A673 (cell line): Measurements from ENCODE around the gene IL36B. TPM values are rescaled to one million over a fixed set of nuclear protein-coding genes. Genes with fewer than 3 reads are reported as not detected.

ENCODE experiments used
- BruUV-seq: library from RNA; stranded (reverse); fragments of 400-500 nt; replicated peaks from 2 replicates; lab custom pipeline; 2021; lab: Mats Ljungman, UMichigan
- CTCF ChIA-PET: fragments of 300-600 bp; sonication (Branson Sonifier 250); formaldehyde crosslinking; loops from one replicate; lab custom pipeline; 2022; ENCODE audit warnings: antibody characterized with exemption; lab: Charles Lee
- POLR2A ChIA-PET: fragments of 300-600 bp; sonication (Branson Sonifier 250); formaldehyde crosslinking; loops from one replicate; lab custom pipeline; 2022; ENCODE audit warnings: antibody characterized with exemption; ENCODE audit not compliant: low non-redundant PET; lab: Charles Lee
- DNase-seq: peaks from one replicate; pipeline ENCODE4 v3.0.0-alpha.2; 2015; ENCODE audit warnings: low spot score
- H3K27ac ChIP-seq: fragments of 200-600 bp; sonication (generic); 2 replicates; pipeline ENCODE4 v1.5.1; 2016; ENCODE audit warnings: mixed run types, low read depth, mild to moderate bottlenecking, mixed read lengths, antibody characterized with exemption, low read length; ENCODE audit not compliant: poor library complexity, severe bottlenecking
- H3K27me3 ChIP-seq: fragments of 200-600 bp; sonication (generic); replicated peaks from 2 replicates; pipeline ENCODE4 v1.6.1; 2017; ENCODE audit warnings: mixed run types, low read depth, mild to moderate bottlenecking, mixed read lengths, antibody characterized with exemption, low read length; ENCODE audit not compliant: insufficient read depth, poor library complexity
- H3K36me3 ChIP-seq: fragments of 200-600 bp; sonication (generic); 2 replicates; pipeline ENCODE4 v1.6.1; 2016; ENCODE audit warnings: mixed run types, mild to moderate bottlenecking, mixed read lengths, antibody characterized with exemption, low read length; ENCODE audit not compliant: insufficient read depth, poor library complexity, severe bottlenecking
- H3K4me1 ChIP-seq: fragments of 200-600 bp; sonication (generic); 2 replicates; pipeline ENCODE4 v1.6.1; 2017; ENCODE audit warnings: mixed run types, mild to moderate bottlenecking, mixed read lengths, antibody characterized with exemption, low read length; ENCODE audit not compliant: insufficient read depth, poor library complexity, severe bottlenecking
- H3K4me3 ChIP-seq: fragments of 200-600 bp; sonication (generic); 2 replicates; pipeline ENCODE4 v1.5.1; 2016; ENCODE audit warnings: low read depth, mixed run types, mild to moderate bottlenecking, mixed read lengths, low read length; ENCODE audit not compliant: poor library complexity, severe bottlenecking
- H3K9me3 ChIP-seq: fragments of 200-600 bp; sonication (generic); 2 replicates; pipeline ENCODE4 v1.6.1; 2016; ENCODE audit warnings: mixed run types, low read depth, mild to moderate bottlenecking, mixed read lengths, antibody characterized with exemption, low read length; ENCODE audit not compliant: poor library complexity, severe bottlenecking
- CTCF ChIP-seq: fragments of 300-800, 200-600 bp; sonication (generic); conservative IDR thresholded peaks from 2 replicates; pipeline ENCODE4 v1.5.1; 2017; ENCODE audit warnings: low read depth, mild to moderate bottlenecking, antibody characterized with exemption, low read length, moderate library complexity, mixed read lengths
- EZH2 ChIP-seq: fragments of 200-600 bp; sonication (generic); IDR thresholded peaks from 2 replicates; pipeline ENCODE4 v1.6.1; 2017; ENCODE audit warnings: borderline replicate concordance, low read depth, mild to moderate bottlenecking, mixed read lengths, antibody characterized with exemption, low read length; ENCODE audit not compliant: poor library complexity, severe bottlenecking
- intact Hi-C: fragments of 100-400 bp; cut with micrococcal nuclease; formaldehyde crosslinking; loops from one replicate; pipeline ENCODE4 v1.10.0; 2022; ENCODE audit not compliant: unreplicated experiment
- total RNA-seq: library from RNA; stranded (reverse); gene quantifications from 2 replicates; pipeline ENCODE4 v1.2.3, GENCODE V29; 2021

IL36B gene
- total RNA-seq, 1 experiment from 2014 or later: not detected

GRCh38 chr2:113021312-113021711 lies 31.4 kb downstream of the IL36B start:
- POLR2A ChIA-PET: no interaction called here
- no TSS peak for BruUV-seq
- no peak for DNase-seq

GRCh38 chr2:113018509-113018908 lies 34.2 kb downstream of the IL36B start:
- BruUV-seq: no TSS peak
- Histone ChIP-seq H3K27ac (no peak overlapping the region), H3K27me3 (peaks cover 38% of the 10 kb centered on the region), H3K4me1 (no peaks in the 10 kb centered on the region), H3K4me3 (no peak overlapping the region), H3K36me3 (no peaks in the 10 kb centered on the region), H3K9me3 (no peaks in the 10 kb centered on the region)
- POLR2A ChIA-PET: no interaction called here
- DNase-seq: no peak
- TF ChIP-seq EZH2 (no peak), CTCF (no peak)
- CTCF ChIA-PET: no interaction called here
- intact Hi-C loops: no loop called here

More at GRCh38 chr2:113021312-113021711, 31.4 kb downstream of the IL36B start:
- Histone ChIP-seq H3K27me3 (peaks cover 53% of the 10 kb centered on the region), H3K36me3 (no peaks in the 10 kb centered on the region), H3K4me1 (no peaks in the 10 kb centered on the region), H3K9me3 (no peaks in the 10 kb centered on the region), H3K27ac (no peak overlapping the region), H3K4me3 (no peak overlapping the region)
- CTCF ChIA-PET: no interaction called here
- intact Hi-C loops: no loop called here
- TF ChIP-seq EZH2: no peak
- TF ChIP-seq CTCF: no peak

GRCh38 chr2:113015655-113016054 lies 37.0 kb downstream of the IL36B start:
- CTCF ChIA-PET: no interaction called here
- POLR2A ChIA-PET: no interaction called here

More at GRCh38 chr2:113015655-113016054, 37.0 kb downstream of the IL36B start:
- TF ChIP-seq EZH2 (no peak), CTCF (no peak)
- Histone ChIP-seq H3K27ac (no peak overlapping the region), H3K4me1 (no peaks in the 10 kb centered on the region), H3K4me3 (no peak overlapping the region), H3K36me3 (no peaks in the 10 kb centered on the region), H3K9me3 (no peaks in the 10 kb centered on the region), H3K27me3 (peaks cover 25% of the 10 kb centered on the region)
- intact Hi-C loops: no loop called here
- no peak for DNase-seq
- BruUV-seq: no TSS peak
